ENCODE data around the gene SACS.
"Not testable (repeated sequence)": the region's sequence is repeated elsewhere in the genome, so short reads cannot be mapped to it uniquely, and the experiment has no call there.

SACS gene

GRCh38 chr13:23411220-23411619 lies 22.3 kb downstream of the SACS start:
- DNase-seq: no peak

GRCh38 chr13:23408026-23408425 lies 25.5 kb downstream of the SACS start:
- DNase-seq: no peak

- not testable (repeated sequence) for DNase-seq
Measured at GRCh38 chr13:23401156-23401555, 32.3 kb downstream of the SACS start.

DNA sequence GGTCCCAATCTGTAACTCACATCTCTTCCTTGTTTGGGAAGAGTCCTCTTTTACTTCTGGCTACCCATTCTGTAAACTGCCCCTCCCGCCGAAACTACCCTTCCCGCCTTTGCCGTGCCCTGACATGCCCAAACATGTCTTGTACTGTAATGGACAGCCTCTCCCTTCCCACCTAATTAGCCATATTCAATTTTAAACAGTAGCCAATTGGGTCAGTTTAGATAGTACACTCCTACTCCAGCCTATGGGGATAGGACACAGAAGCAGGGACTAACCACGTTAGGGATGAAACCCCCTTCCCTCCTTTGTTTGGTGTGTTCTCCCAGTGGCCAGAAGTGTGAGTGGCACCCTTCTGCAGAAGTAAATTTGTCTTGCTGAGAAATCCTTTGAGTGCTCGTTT lies 34.2 kb downstream of the SACS start:
- DNase-seq: no peak

GRCh38 chr13:23394821-23395220 lies 38.7 kb downstream of the SACS start:
- DNase-seq: no peak

DNA sequence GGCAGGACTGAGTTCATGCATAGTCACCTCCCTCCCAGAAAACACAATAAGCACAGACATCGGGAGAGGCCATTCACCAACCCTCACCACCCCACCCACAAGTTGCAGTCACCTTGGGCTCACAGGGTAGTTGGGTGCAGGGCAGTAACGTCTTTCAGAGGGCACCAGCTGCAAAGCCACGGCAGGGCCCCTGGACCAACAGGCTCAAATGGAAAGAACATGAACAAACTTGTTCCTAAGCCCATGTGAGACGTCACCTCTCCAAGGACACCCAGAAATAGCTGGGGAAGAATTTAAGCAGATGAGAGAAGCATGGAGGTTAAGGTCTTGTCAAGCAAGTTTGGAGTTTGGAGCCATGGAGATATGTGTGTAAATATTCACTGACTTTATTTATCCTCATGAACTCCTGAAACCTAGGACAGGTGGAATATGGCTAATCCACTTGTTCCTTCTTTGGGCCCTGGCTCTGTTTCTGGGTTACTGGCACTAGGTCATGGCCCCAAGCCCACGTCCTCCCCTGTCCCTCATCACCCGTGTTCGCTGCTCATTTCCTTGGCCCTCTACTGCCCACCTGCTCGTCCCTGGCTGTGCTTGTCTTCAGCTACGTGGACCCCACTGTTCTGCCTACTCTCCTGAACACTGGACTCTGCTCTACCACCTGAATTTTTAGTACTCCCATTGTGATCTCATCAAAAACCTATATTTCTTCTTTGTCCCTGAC lies 40.4 kb downstream of the SACS start:
- DNase-seq: no peak

DNA sequence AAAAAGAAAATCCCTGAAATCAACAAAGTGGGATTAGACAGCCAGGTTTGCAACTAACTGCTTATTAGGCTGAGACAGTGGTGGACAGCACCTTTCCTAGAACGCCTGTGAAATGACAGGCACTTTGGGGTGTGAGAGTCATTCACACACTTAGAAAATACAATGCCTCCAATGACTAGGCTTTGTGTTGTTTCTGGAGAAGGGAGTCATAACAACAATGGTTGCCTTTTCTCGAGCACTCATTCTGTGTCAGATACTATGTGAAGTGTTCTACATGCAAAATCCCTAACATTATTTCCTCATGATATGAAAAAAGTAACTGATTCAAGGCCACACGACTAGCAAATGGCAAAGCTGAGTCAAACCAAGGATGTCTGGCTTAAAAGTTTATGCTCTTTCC lies 41.2 kb downstream of the SACS start:
- no peak for DNase-seq

DNA sequence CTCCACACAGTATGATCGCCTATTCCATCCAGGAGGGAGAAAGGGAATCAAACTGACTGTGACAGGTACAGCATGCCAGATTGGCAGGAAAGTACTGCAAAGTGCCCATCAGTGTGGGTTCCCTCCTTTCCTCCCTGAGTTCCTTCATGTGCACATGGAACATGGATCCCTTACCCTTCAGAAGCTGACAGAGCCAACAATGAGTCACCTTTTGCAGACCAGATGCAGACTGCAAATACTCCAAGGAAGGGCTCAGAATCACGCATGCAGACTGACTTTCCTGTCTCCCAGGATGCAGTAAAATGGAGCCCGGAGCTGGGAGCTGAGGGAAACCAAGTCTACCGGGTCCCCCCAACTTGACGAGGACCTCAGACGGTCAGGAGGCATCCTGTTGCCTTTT lies 41.8 kb downstream of the SACS start:
- DNase-seq: no peak

- no peak for DNase-seq
Measured at GRCh38 chr13:23386533-23386932, 47.0 kb downstream of the SACS start.

DNA sequence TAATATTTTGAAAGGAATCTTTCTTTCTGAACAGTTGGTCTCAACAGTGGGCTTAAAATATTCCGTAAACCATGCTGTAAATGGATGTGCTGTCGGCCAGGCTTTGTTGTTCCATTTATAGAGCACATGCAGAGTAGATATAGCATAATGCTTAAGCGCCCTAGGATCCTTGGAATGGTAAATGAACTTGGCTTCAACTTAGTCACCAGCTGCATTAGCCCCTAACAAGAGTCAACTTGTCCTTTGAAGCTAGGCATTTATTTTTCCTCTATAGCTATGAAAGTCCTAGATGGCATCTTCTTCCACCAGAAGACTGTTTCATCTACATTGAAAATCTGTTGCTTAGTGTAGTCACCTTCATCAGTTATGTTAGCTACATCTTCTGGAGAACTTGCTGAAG lies 47.6 kb downstream of the SACS start:
- no peak for DNase-seq

- no peak for DNase-seq
Measured at GRCh38 chr13:23384111-23384510, 49.4 kb downstream of the SACS start.

DNA sequence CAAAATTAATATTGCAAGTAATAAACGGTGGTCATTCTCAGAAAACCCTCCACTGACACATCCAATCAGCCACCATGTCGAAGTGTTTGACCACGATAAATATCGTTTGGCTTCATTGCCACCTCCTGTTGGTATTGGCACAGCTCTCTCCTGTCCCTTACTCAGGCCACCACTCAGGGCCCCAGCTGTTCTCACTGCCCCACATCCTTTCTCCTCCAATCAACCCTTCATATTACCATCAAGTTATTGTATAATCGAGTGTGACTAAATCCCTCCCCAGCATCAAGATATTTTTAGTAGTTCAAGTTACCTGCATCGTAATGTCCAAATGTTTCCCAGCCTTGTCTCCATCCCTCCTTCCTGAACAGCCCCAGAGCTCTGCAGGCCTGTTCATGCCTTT lies 50.4 kb downstream of the SACS start:
- DNase-seq: no peak

DNA sequence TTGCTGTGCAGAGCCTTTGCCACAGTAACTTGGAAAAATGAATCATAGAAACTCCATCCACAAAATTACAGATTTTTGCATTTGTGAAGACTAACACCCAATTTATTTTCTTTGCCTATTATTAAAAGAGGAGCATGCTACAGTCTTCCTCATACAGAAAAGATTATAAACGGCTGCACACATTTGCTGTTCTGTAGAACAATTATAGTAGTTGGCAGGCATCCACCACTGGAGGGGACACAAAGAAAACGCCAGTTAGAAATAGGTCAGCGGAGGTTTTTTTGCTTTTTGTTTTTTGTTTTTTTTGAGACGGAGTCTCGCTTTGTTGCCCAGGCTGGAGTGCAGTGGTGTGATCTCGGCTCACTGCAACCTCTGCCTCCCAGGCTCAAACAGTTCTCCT lies 51.6 kb downstream of the SACS start:
- DNase-seq: no peak

DNA sequence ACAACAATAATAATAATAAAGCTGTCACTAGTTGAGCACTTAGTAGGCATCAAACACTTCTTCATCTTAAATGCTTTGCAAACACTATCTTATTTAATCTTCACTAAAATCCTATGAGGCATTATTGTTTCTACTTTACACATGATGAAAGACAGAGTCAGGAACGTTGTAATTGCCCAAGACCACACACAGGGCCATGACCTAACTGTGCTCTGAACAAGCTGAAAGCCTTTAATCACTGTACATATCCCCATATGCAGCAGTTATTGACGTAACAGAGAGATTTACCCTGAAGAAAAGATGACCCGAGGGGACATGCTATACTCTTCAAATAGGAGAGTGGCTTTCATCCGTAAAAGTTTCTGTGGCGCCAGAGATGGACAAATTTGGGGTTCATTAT lies 53.0 kb downstream of the SACS start:
- DNase-seq: no peak

DNA sequence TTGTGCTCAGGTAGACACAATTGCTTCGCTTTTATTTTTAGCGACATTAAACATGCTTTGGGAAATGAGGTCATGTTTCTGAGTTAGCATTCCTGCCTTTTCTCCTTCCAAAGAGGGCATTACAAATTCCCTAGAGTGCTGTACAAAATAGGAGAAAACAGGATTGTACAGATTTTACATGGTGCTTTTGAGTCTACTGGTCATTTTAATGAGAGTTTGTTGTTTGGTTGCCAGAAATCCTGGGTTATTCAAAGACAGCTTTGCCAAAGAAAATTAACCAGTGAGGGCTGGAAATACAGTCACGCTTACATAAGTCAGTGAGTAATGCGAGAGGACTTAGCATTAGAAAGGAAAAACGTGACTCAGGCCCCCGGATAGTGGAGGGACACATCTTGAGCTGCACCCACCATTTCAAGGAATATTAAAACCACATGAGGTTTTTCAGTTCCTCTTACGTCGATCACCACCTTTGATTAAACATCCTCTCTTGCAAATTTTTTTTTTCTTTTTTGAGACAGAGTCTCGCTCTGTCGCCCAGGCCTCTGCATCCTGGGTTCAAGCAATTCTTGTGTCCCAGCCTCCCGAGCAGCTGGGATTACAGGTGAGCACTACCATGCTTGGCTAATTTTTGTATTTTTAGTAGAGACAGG lies 55.4 kb downstream of the SACS start:
- DNase-seq: no peak

- no peak for DNase-seq
Measured at GRCh38 chr13:23377579-23377978, 55.9 kb downstream of the SACS start.

DNA sequence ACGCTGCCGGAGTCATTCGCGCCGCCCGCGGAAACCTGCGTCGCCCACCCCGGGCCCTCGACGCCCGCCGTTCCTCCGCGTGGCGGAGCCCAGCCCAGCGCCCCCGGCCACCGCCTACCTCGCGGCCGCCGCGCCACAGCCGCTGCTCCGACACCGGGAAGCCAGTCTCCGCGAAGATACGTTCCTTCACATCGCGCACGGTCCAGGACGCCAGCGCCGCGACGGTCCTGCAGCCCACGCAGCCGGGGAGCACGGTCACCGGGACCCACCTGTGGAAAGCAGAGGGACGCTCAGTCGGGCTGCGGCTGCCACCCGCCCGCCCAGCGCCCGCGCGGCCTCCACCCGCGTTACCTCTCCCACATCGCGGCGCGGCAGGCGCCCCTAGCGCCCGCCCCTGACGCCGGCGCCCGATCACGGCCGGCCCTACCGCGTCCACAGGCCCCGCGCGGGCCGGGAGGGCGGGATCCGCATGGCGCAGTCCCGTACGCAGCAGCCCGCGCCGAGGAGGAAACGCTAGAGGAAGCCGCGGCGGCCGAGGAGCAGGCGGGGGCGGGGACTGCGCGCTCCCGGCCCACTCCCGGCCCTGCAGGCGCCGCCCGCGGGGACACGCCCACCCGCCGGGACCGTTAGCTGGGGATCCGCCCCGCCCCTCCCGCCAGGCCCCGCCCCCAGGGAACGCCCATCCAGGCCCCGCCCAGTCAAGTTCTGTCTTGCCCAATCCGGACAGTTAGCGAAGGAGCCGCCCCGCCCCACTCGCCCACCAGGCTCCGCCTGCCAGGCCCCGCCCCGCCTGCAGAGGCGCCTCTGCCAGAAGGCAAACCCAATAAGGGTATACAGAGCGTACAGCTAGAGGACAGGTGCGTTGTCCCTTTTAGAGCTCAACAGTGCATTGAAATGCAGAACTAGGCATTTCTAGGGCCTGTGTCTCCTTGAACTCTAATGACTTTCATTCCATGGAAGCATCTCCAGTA lies 58.2 kb downstream of the SACS start:
- peak; percentile 97 for DNase-seq

GRCh38 chr13:23372264-23372906 lies 61.1 kb downstream of the SACS start:
- DNase-seq: no peak

DNA sequence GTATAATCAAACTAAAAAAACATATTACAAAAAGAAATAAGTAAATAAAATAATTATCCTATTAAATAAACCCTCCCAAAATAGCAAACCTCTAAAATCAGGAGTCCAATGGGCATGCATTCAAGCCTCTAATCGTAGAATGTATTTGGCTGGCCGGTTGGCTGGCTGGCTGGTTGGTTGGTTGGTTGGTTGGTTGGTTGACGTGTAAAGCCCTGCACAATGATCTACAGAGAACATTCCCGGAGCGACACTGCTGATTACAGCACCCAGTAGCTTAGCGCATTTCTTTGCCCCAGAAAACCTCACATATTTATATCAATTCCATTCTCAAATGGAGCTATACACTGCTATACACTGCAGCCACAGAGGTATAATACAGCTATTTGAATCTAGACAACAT lies 65.6 kb downstream of the SACS start:
- no peak for DNase-seq

DNA sequence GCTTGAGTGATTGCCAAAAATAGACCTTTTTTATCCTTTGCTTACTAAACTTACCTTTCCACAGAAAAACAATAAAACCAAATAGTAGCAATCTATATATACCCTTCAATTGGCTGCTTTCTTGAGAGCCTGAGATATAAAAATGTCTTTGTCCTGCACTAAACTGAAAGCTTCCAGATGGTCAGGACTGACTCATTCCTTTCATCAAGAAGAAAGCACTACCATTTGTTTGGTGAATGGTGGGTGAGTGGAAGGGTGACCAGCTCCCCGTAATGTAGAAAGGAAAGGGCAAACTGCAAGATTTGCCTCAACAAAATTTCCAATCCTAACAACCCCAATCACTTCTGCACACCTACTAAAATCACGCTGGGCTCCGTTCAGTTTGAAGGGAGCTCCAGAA lies 67.8 kb downstream of the SACS start:
- no peak for DNase-seq

GRCh38 chr13:23359882-23360281 lies 73.6 kb downstream of the SACS start:
- DNase-seq: no peak

DNA sequence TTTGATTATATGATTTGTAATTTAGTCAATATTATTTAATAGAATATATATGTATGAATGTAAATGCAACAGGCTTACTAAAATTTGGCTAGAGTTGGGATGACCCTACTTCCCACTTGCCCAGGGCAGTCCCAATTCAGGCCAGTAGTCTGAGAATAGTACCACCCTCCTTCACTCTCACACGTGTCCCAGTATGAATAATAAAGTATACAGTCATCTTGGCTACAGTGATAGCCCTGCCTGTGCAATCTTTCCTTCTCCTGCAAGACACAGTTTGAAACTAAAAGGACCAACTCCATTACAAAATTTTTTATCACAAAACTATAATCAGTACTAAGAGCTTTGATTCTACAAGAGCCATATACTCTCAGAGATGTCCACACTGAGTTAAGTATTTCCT lies 76.2 kb downstream of the SACS start:
- DNase-seq: no peak

GRCh38 chr13:23356368-23356767 lies 77.1 kb downstream of the SACS start:
- no peak for DNase-seq
